Suprapubic skin (tissue), 4 donors: Measurements from ENCODE around the gene SYT15. TPM values are rescaled to one million over a fixed set of nuclear protein-coding genes. Genes with fewer than 3 reads are reported as not detected.

Experiments
- DNase-seq, 2 donors: peaks; one replicate each; pipeline ENCODE4 v3.0.0-alpha.2; 2019; ENCODE audit warnings: low spot score in 2 of 2
- H3K27ac ChIP-seq: fragments of 200-600 bp; sonication (generic); one replicate; pipeline ENCODE4 v1.5.1; 2019
- H3K27me3 ChIP-seq: fragments of 200-600 bp; sonication (generic); one replicate; pipeline ENCODE4 v1.5.1; 2019
- H3K36me3 ChIP-seq: fragments of 200-600 bp; sonication (generic); one replicate; pipeline ENCODE4 v1.5.1; 2019
- H3K4me1 ChIP-seq: fragments of 200-600 bp; sonication (generic); one replicate; pipeline ENCODE4 v1.5.1; 2019
- H3K4me3 ChIP-seq: fragments of 200-600 bp; sonication (generic); one replicate; pipeline ENCODE4 v1.5.1; 2019; ENCODE audit warnings: mild to moderate bottlenecking
- H3K9me3 ChIP-seq: fragments of 200-600 bp; sonication (generic); one replicate; pipeline ENCODE4 v1.5.1; 2019
- EP300 ChIP-seq: sonication (generic); formaldehyde crosslinking; IDR thresholded peaks from one replicate; pipeline ENCODE4 v1.6.1; 2017; ENCODE audit warnings: antibody characterized with exemption
- POLR2A ChIP-seq, 2 donors: fragments of 450-650 bp; IDR thresholded peaks; one replicate each; pipeline ENCODE4 v1.6.1; 2017; ENCODE audit warnings: antibody characterized with exemption in 2 of 2, mild to moderate bottlenecking in 2 of 2, moderate library complexity in 2 of 2
- POLR2AphosphoS5 ChIP-seq, 3 donors: sonication (generic); formaldehyde crosslinking; IDR thresholded peaks; one replicate each; pipeline ENCODE4 v1.6.1; 2017; ENCODE audit warnings: antibody characterized with exemption in 3 of 3
- WGBS: methylation state at CpG from one replicate; pipeline ENCODE4 v1.1.5; 2018; 5-methylcytosine and 5-hydroxymethylcytosine counted together
- total RNA-seq, 4 donors: library from RNA; depleted of rRNA; stranded (reverse); fragments of >200 nt; gene quantifications; one replicate each; pipeline ENCODE4 v1.1.0, GENCODE V29; 2016
- TF ChIP-seq, protein P1 (sequence below), 2 donors: fragments of 200-600 bp in 1 of 2; fragments of 450-650 bp in 1 of 2; sonication (generic) in 1 of 2; IDR thresholded peaks; one replicate each; pipeline ENCODE4 v1.5.1; 2016 to 2019; ENCODE audit warnings: antibody characterized with exemption in 2 of 2, mild to moderate bottlenecking in 1 of 2, moderate library complexity in 1 of 2

Gene SYT15
- total RNA-seq, 4 donors from 2014 or later: 0.26 to 4.0 (median 2.6) TPM

DNA sequence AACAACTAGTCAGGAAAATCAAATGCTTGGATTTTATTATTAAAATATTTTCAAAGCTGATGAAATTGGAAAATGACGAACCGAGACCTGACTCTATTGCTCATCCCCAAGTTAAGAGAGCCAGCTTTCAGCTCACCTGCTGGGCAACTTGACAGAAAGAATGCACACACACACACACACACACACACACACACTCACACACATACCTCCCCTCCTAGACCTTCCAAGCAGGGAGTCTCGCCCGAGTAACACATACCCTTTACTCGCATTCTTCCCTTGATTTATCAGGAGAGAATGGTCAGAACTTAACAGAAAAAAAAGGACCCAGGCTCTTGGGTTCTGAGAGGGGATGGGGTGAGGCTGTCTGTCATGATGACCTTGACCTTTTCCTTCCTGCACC is 41.6 kb upstream of the SYT15 start:
- no peak overlapping the region for H3K27ac ChIP-seq
- no peaks in the 10 kb centered on the region for H3K9me3 ChIP-seq
- H3K4me1 ChIP-seq: peaks cover 9% of the 10 kb centered on the region
- peaks cover 32% of the 10 kb centered on the region for H3K27me3 ChIP-seq
- no peak overlapping the region for H3K4me3 ChIP-seq
- TF ChIP-seq POLR2A (IDR thresholded peaks at IDR 0.05) (no peak), EP300 (no peak), POLR2AphosphoS5 (IDR thresholded peaks at IDR 0.05) (no peak)
- TF ChIP-seq, protein P1, sequence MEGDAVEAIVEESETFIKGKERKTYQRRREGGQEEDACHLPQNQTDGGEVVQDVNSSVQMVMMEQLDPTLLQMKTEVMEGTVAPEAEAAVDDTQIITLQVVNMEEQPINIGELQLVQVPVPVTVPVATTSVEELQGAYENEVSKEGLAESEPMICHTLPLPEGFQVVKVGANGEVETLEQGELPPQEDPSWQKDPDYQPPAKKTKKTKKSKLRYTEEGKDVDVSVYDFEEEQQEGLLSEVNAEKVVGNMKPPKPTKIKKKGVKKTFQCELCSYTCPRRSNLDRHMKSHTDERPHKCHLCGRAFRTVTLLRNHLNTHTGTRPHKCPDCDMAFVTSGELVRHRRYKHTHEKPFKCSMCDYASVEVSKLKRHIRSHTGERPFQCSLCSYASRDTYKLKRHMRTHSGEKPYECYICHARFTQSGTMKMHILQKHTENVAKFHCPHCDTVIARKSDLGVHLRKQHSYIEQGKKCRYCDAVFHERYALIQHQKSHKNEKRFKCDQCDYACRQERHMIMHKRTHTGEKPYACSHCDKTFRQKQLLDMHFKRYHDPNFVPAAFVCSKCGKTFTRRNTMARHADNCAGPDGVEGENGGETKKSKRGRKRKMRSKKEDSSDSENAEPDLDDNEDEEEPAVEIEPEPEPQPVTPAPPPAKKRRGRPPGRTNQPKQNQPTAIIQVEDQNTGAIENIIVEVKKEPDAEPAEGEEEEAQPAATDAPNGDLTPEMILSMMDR (IDR thresholded peaks at IDR 0.05): no peak
- WGBS: 90% methylated on average over 5 of the region's 5 CpGs
- H3K36me3 ChIP-seq: no peaks in the 10 kb centered on the region
- peak; percentile 29 to 47 for DNase-seq

- WGBS: 95% methylated on average over 5 of the region's 5 CpGs
- no peak overlapping the region for H3K27ac ChIP-seq
- H3K27me3 ChIP-seq: peaks cover 32% of the 10 kb centered on the region
- no peaks in the 10 kb centered on the region for H3K9me3 ChIP-seq
- no peak overlapping the region for H3K4me3 ChIP-seq
- no peaks in the 10 kb centered on the region for H3K36me3 ChIP-seq
- no peak for DNase-seq
- peaks cover 9% of the 10 kb centered on the region for H3K4me1 ChIP-seq
- TF ChIP-seq EP300: no peak
- TF ChIP-seq POLR2AphosphoS5 (IDR thresholded peaks at IDR 0.05): no peak
- TF ChIP-seq, protein P1 (IDR thresholded peaks at IDR 0.05): no peak
- no peak for TF ChIP-seq POLR2A (IDR thresholded peaks at IDR 0.05)
Measured at GRCh38 chr10:46538155-46538554, 40.8 kb upstream of the SYT15 start.

DNA sequence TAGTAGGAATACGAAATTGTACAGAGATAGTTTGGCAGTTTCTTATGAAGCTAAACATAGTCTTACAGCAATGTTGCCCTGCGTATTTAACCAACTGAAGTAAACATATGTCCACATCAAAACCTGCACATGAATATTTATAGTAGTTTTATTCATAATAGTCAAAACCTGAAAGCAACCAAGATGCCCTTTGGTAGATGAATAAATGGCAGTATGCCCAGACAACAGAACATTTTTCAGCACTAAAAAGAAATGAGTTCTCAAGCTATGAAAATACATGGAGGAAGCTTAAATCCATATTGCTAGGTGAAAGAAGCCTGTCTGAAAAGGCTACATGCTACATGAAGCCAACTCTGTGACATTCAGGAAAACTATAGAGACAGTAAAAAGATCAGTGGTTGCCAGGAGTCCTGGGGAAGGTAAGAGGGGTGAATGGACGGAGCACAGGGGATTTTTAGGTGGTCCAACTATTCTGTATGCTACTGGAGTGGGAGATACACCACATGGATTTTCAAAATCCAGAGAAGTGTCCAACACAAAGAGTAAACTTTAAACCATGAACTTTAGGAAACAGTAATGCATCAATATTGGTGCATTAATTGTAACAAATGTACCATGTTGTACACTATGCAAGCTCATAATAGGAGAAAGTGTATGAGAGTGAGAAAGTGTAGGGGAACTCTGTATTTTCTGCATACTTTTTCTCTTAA is 40.1 kb upstream of the SYT15 start:
- Histone ChIP-seq H3K36me3 (no peaks in the 10 kb centered on the region), H3K4me3 (no peak overlapping the region), H3K9me3 (no peaks in the 10 kb centered on the region), H3K27ac (no peak overlapping the region), H3K27me3 (peaks cover 32% of the 10 kb centered on the region), H3K4me1 (peaks cover 9% of the 10 kb centered on the region)
- 80% methylated on average over 3 of the region's 3 CpGs for whole genome bisulfite sequencing
- TF ChIP-seq, protein P1 (IDR thresholded peaks at IDR 0.05): no peak
- TF ChIP-seq POLR2A (IDR thresholded peaks at IDR 0.05) (no peak), POLR2AphosphoS5 (IDR thresholded peaks at IDR 0.05) (no peak), EP300 (no peak)
- DNase-seq: no peak

- WGBS: 80% methylated on average over 14 of the region's 14 CpGs
- Histone ChIP-seq H3K9me3 (no peaks in the 10 kb centered on the region), H3K27me3 (peaks cover 32% of the 10 kb centered on the region), H3K4me3 (no peak overlapping the region), H3K27ac (no peak overlapping the region), H3K36me3 (no peaks in the 10 kb centered on the region), H3K4me1 (peaks cover 14% of the 10 kb centered on the region)
- TF ChIP-seq, protein P1 (IDR thresholded peaks at IDR 0.05): no peak
- no peak for TF ChIP-seq EP300
- no peak for TF ChIP-seq POLR2A (IDR thresholded peaks at IDR 0.05)
- TF ChIP-seq POLR2AphosphoS5 (IDR thresholded peaks at IDR 0.05): no peak
- peak; percentile 25 to 75 for DNase-seq
Measured at GRCh38 chr10:46539596-46540411, 39.1 kb upstream of the SYT15 start.

- peak; percentile 41 to 53 for DNase-seq
- H3K36me3 ChIP-seq: no peaks in the 10 kb centered on the region
- peaks cover 21% of the 10 kb centered on the region for H3K4me1 ChIP-seq
- no peak overlapping the region for H3K4me3 ChIP-seq
- H3K27me3 ChIP-seq: peaks cover 32% of the 10 kb centered on the region
- 84% methylated on average over 8 of the region's 8 CpGs for WGBS
- H3K9me3 ChIP-seq: no peaks in the 10 kb centered on the region
- no peak overlapping the region for H3K27ac ChIP-seq
- TF ChIP-seq POLR2A (IDR thresholded peaks at IDR 0.05) (no peak), POLR2AphosphoS5 (IDR thresholded peaks at IDR 0.05) (no peak), EP300 (no peak)
- TF ChIP-seq, protein P1 (IDR thresholded peaks at IDR 0.05): no peak
Measured at GRCh38 chr10:46540412-46541016, 38.4 kb upstream of the SYT15 start.
